ENCODE data around the gene DGKB.

GRCh38 chr7:14209896-14210484, 692.6 kb downstream of the DGKB start:
- TF ChIP-seq GABPA (IDR thresholded peaks at IDR 0.05; ENCODE audit: low read depth): no peak
- no peak for TF ChIP-seq POLR2AphosphoS5 (IDR thresholded peaks at IDR 0.05; ENCODE audit: low read depth, low read length)
- TF ChIP-seq, protein P1, sequence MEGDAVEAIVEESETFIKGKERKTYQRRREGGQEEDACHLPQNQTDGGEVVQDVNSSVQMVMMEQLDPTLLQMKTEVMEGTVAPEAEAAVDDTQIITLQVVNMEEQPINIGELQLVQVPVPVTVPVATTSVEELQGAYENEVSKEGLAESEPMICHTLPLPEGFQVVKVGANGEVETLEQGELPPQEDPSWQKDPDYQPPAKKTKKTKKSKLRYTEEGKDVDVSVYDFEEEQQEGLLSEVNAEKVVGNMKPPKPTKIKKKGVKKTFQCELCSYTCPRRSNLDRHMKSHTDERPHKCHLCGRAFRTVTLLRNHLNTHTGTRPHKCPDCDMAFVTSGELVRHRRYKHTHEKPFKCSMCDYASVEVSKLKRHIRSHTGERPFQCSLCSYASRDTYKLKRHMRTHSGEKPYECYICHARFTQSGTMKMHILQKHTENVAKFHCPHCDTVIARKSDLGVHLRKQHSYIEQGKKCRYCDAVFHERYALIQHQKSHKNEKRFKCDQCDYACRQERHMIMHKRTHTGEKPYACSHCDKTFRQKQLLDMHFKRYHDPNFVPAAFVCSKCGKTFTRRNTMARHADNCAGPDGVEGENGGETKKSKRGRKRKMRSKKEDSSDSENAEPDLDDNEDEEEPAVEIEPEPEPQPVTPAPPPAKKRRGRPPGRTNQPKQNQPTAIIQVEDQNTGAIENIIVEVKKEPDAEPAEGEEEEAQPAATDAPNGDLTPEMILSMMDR (IDR thresholded peaks at IDR 0.05): no peak
- TF ChIP-seq, protein P2, sequence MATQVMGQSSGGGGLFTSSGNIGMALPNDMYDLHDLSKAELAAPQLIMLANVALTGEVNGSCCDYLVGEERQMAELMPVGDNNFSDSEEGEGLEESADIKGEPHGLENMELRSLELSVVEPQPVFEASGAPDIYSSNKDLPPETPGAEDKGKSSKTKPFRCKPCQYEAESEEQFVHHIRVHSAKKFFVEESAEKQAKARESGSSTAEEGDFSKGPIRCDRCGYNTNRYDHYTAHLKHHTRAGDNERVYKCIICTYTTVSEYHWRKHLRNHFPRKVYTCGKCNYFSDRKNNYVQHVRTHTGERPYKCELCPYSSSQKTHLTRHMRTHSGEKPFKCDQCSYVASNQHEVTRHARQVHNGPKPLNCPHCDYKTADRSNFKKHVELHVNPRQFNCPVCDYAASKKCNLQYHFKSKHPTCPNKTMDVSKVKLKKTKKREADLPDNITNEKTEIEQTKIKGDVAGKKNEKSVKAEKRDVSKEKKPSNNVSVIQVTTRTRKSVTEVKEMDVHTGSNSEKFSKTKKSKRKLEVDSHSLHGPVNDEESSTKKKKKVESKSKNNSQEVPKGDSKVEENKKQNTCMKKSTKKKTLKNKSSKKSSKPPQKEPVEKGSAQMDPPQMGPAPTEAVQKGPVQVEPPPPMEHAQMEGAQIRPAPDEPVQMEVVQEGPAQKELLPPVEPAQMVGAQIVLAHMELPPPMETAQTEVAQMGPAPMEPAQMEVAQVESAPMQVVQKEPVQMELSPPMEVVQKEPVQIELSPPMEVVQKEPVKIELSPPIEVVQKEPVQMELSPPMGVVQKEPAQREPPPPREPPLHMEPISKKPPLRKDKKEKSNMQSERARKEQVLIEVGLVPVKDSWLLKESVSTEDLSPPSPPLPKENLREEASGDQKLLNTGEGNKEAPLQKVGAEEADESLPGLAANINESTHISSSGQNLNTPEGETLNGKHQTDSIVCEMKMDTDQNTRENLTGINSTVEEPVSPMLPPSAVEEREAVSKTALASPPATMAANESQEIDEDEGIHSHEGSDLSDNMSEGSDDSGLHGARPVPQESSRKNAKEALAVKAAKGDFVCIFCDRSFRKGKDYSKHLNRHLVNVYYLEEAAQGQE (IDR thresholded peaks at IDR 0.05; ENCODE audit: low read depth, low read length): no peak
- peak; percentile 69; the same call in 1 of the 2 replicates for TF ChIP-seq RCOR1 (IDR thresholded peaks at IDR 0.05; ENCODE audit: low read length)
- TF ChIP-seq, protein P3, sequence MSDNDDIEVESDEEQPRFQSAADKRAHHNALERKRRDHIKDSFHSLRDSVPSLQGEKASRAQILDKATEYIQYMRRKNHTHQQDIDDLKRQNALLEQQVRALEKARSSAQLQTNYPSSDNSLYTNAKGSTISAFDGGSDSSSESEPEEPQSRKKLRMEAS (IDR thresholded peaks at IDR 0.05; ENCODE audit: low read depth): no peak
- no peak for TF ChIP-seq SMC3 (IDR thresholded peaks at IDR 0.05; ENCODE audit: low read depth, low read length)
- no peak for TF ChIP-seq MEF2A (IDR thresholded peaks at IDR 0.05; ENCODE audit: borderline replicate concordance, low read depth)
- TF ChIP-seq RFX5 (IDR thresholded peaks at IDR 0.05; ENCODE audit: low read length): no peak

All from SK-N-SH (cell line).